GM18517 (cell line): ENCODE results near the gene BCAS1.

Experiments
- ATAC-seq: cut with Tn5 transposase; IDR thresholded peaks from one replicate; pipeline ENCODE4 v1.9.1; 2021; ENCODE audit warnings: mild to moderate bottlenecking, moderate library complexity; ENCODE audit not compliant: unreplicated experiment

Gene BCAS1

GRCh38 chr20:53948383-53949318, 121.7 kb downstream of the BCAS1 start:
- ATAC-seq, result no peak

- ATAC-seq, result no peak
Observed at GRCh38 chr20:53947501-53948195, 122.7 kb downstream of the BCAS1 start.

GRCh38 chr20:53946106-53946505, 124.3 kb downstream of the BCAS1 start:
- no peak for ATAC-seq

GRCh38 chr20:53945478-53945877, 124.9 kb downstream of the BCAS1 start:
- no peak for ATAC-seq

GRCh38 chr20:53944796-53945195, 125.6 kb downstream of the BCAS1 start:
- ATAC-seq, result no peak

GRCh38 chr20:53943522-53944291, 126.7 kb downstream of the BCAS1 start:
- ATAC-seq, result no peak

- ATAC-seq, result no peak
Observed at GRCh38 chr20:53942973-53943372, 127.4 kb downstream of the BCAS1 start.

- ATAC-seq, result no peak
Observed at GRCh38 chr20:53942472-53942816, 128.0 kb downstream of the BCAS1 start.

GRCh38 chr20:53941680-53942471, 128.5 kb downstream of the BCAS1 start:
- no peak for ATAC-seq

- ATAC-seq, result no peak
Observed at GRCh38 chr20:53940907-53941545, 129.4 kb downstream of the BCAS1 start.

GRCh38 chr20:53940360-53940702, 130.1 kb downstream of the BCAS1 start:
- ATAC-seq, result no peak

GRCh38 chr20:53939572-53940359, 130.6 kb downstream of the BCAS1 start:
- peak; percentile 70 for ATAC-seq

GRCh38 chr20:53939190-53939571, 131.2 kb downstream of the BCAS1 start:
- no peak for ATAC-seq

GRCh38 chr20:53938739-53939138, 131.7 kb downstream of the BCAS1 start:
- no peak for ATAC-seq

- ATAC-seq, result no peak
Observed at GRCh38 chr20:53937929-53938367, 132.4 kb downstream of the BCAS1 start.

GRCh38 chr20:53937339-53937741, 133.1 kb downstream of the BCAS1 start:
- ATAC-seq, result no peak

GRCh38 chr20:53935344-53936084, 134.9 kb downstream of the BCAS1 start:
- ATAC-seq, result no peak

- ATAC-seq, result peak; percentile 35
Observed at GRCh38 chr20:53934421-53935343, 135.7 kb downstream of the BCAS1 start.
